HCT116 (cell line): ENCODE results near the gene SKI.

Experiments
- ATF3 ChIP-seq: IDR thresholded peaks from 2 replicates; pipeline ENCODE4 v1.6.1; 2012
- CEBPB ChIP-seq: IDR thresholded peaks from 2 replicates; pipeline ENCODE4 v1.6.1; 2012; ENCODE audit warnings: low read depth
- ELF1 ChIP-seq: IDR thresholded peaks from 2 replicates; pipeline ENCODE4 v1.6.1; 2012; ENCODE audit warnings: low read depth, borderline replicate concordance
- EZH2 ChIP-seq: fragments of 200-600 bp; sonication (generic); IDR thresholded peaks from 2 replicates; pipeline ENCODE4 v1.6.1; 2017; ENCODE audit warnings: antibody characterized with exemption, mixed run types
- EZH2phosphoT487 ChIP-seq: fragments of 200-600 bp; IDR thresholded peaks from 2 replicates; pipeline ENCODE4 v1.6.1; 2018; ENCODE audit warnings: antibody characterized with exemption, borderline replicate concordance
- FOSL1 ChIP-seq: IDR thresholded peaks from 2 replicates; pipeline ENCODE4 v1.6.1; 2012; ENCODE audit warnings: low read depth
- POLR2A ChIP-seq: IDR thresholded peaks from 2 replicates; pipeline ENCODE4 v1.7.0; 2011; ENCODE audit warnings: borderline replicate concordance; ENCODE audit not compliant: insufficient read depth, insufficient read length; ENCODE audit errors: extremely low read depth
- POLR2AphosphoS5 ChIP-seq: IDR thresholded peaks from 2 replicates; pipeline ENCODE4 v1.6.1; 2011; ENCODE audit warnings: mild to moderate bottlenecking, low read depth, low read length, moderate library complexity
- RAD21 ChIP-seq: IDR thresholded peaks from 2 replicates; pipeline ENCODE4 v1.6.1; 2012; ENCODE audit warnings: low read depth, mild to moderate bottlenecking
- SIN3A ChIP-seq: IDR thresholded peaks from 2 replicates; pipeline ENCODE4 v1.6.1; 2012; ENCODE audit warnings: low read depth
- ZBTB33 ChIP-seq: IDR thresholded peaks from 2 replicates; pipeline ENCODE4 v1.6.1; 2011; ENCODE audit warnings: mild to moderate bottlenecking, low read length, moderate library complexity; ENCODE audit not compliant: insufficient replicate concordance; ENCODE audit errors: extremely low read depth
- ZFX ChIP-seq: fragments of 450-650 bp; IDR thresholded peaks from 2 replicates; pipeline ENCODE4 v1.6.1; 2017
- ZNF274 ChIP-seq: fragments of 200-500 bp; sonication (Bioruptor generic); IDR thresholded peaks from 2 replicates; pipeline ENCODE4 v1.6.1; 2014; ENCODE audit warnings: mild to moderate bottlenecking, low read depth, low read length, inconsistent platforms
- TF ChIP-seq, protein P1 (sequence below), 3 experiments: fragments of 200-600 bp in 1 of 3; sonication (generic) in 1 of 3; IDR thresholded peaks in 2 of 3; conservative IDR thresholded peaks in 1 of 3; 2 replicates each; pipeline ENCODE4 v1.5.1; 2012 to 2017; ENCODE audit warnings: low read depth in 2 of 3, low read length in 2 of 3, antibody characterized with exemption in 1 of 3, borderline replicate concordance in 1 of 3, control low read depth in 1 of 3, mild to moderate bottlenecking in 1 of 3, mixed read lengths in 1 of 3, mixed run types in 1 of 3, moderate library complexity in 1 of 3; ENCODE audit not compliant: insufficient read depth in 1 of 3

DNA sequence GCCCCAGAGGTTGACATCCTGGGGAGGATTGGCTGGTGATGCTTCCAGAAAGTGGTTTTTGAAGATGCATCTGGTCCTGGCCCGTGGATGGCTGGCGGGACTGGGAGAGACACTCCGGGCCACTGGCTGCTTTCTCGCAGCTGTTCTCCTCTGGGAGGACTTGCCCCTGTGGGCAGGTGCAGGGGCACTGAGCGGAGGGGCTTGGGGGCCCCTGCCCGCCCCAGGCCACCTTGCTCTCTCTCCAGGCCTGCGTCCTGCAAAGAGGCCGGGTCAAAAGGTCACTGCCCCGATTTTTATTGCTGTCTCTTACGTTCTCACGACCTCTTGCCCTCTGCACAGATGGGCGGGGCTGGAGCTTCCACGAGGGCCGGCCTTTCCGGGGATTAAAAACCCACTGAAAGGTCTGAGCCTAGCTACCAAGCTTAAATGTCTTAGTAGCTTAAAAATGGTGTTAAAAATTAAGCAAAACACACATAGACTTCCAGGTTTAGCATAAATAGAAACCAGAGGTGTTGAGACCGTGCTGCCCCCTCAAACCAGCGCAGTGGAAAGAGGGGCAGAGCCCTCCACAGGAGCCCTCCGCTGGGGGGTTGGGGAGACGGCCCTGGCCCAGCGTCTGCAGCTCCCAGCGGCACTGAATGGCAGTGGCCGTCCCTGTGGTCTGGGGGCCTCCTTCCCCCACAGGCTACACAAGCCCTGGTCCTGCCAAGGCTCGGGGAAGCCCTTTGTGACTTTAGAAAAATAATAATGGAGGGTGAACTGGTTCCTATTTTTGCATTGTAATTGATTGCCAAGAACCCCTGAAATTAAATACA is 43.9 kb downstream of the SKI start:
- TF ChIP-seq, protein P1, sequence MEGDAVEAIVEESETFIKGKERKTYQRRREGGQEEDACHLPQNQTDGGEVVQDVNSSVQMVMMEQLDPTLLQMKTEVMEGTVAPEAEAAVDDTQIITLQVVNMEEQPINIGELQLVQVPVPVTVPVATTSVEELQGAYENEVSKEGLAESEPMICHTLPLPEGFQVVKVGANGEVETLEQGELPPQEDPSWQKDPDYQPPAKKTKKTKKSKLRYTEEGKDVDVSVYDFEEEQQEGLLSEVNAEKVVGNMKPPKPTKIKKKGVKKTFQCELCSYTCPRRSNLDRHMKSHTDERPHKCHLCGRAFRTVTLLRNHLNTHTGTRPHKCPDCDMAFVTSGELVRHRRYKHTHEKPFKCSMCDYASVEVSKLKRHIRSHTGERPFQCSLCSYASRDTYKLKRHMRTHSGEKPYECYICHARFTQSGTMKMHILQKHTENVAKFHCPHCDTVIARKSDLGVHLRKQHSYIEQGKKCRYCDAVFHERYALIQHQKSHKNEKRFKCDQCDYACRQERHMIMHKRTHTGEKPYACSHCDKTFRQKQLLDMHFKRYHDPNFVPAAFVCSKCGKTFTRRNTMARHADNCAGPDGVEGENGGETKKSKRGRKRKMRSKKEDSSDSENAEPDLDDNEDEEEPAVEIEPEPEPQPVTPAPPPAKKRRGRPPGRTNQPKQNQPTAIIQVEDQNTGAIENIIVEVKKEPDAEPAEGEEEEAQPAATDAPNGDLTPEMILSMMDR (IDR thresholded peaks at IDR 0.05 in 2 of 3, conservative IDR thresholded peaks at IDR 0.05 in 1 of 3; ENCODE audit: borderline replicate concordance in 1 of 3, insufficient read depth in 1 of 3, low read depth in 2 of 3, low read length in 2 of 3) = no peak
- TF ChIP-seq CEBPB (no peak), ZBTB33 (no peak), EZH2 (no peak), SIN3A (no peak), ZFX (no peak), RAD21 (no peak), POLR2A (no peak), ZNF274 (no peak), POLR2AphosphoS5 (no peak), FOSL1 (no peak), ELF1 (no peak), EZH2phosphoT487 (no peak), ATF3 (no peak)
